HG03025 (cell line): ENCODE results near the gene PCCB.

Source experiments
- ATAC-seq: cut with Tn5 transposase; IDR thresholded peaks from one replicate; pipeline ENCODE4 v1.9.1; 2021; ENCODE audit warnings: mild to moderate bottlenecking, moderate library complexity; ENCODE audit not compliant: unreplicated experiment, low FRiP score

The PCCB gene

DNA sequence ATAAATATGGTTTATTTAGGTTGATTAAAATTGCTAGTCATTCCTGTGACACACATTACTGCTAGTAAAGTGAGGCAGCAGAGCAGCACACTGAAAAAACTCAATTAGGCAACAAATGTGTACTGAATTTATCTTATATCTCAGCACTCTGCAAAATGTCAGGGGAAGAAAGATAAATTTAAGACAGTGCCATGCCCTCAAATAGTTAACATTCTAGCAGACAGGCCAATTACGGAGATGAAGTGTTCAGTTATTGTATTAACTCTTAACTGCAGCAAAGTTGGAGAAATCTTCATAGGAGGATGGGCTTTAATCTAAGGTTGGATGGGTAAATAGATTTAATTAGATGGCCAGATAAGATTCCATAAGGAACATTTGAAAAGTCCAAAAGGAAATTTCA lies 127.9 kb downstream of the PCCB start:
- no peak for ATAC-seq
